ENCODE results near the gene FOXM1.

DNA sequence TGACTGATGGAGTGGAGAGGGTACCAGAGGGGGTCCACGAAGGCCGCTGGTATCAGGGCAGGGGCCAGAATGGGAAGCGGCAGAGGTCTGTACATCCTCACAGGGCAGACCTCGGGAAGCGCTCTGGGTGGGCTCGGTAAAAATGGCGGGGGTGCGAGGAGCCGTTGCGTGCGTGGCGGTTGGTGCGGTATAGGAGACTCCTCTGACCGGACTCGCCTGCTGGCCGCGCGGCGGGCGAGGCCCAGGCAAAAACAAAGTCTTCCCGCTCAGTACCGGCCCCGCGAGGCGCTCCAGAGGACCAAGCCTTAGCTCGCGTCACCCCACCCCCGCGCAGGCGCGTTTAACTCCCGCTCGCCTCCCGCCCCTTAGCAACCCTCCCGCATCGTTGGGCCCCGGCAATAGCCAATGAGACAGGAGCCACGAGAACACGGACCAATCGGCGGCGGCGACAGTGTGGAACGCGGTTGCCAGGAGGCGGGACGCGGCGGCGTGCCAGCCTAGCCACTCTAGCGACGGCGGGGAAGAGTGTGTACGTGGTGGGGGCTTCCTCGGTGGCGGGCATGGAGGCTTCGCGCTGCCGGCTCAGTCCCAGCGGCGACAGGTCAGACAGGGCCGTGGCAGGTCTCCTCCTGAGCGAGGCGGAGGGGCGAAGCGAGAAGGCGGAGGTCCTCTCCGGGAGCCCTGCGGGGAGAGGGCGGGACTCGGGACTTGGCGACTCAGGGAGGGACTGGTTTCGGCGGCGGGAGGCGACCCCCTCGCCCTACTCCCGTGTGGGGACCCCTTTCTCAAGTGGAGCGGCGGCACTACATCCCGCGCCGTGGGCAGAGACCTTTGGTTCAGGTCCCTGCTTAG lies 13.6 kb upstream of the FOXM1 start, which contains the start of gene TULP3:
- no peak for TF ChIP-seq EZH2phosphoT487 (IDR thresholded peaks at IDR 0.05; ENCODE audit: insufficient read depth, low read depth)
- no peak for TF ChIP-seq EZH2 (IDR thresholded peaks at IDR 0.05; ENCODE audit: insufficient read depth, poor library complexity, severe bottlenecking)
